ENCODE results near the gene GPN2.

- no peak for TF ChIP-seq CTCF (IDR thresholded peaks at IDR 0.05; ENCODE audit: low read length)
- no peak for TF ChIP-seq EZH2 (optimal IDR thresholded peaks at IDR 0.05; ENCODE audit: low read depth, low read length)
- no peak for TF ChIP-seq EZH2phosphoT487 (IDR thresholded peaks at IDR 0.05; ENCODE audit: low read length)
Measured at GRCh38 chr1:26852701-26853100, 37.4 kb downstream of the GPN2 start.
